AG04449 (cell line): ENCODE results near the gene HNMT.
"Not testable (repeated sequence)": the region's sequence is repeated elsewhere in the genome, so short reads cannot be mapped to it uniquely, and the experiment has no call there.

Source experiments
- CTCF ChIA-PET: fragments of 350-600 bp; formaldehyde crosslinking; extraction: SDS; loops from one replicate; lab custom pipeline; 2021; ENCODE audit warnings: antibody characterized with exemption; lab: Yijun Ruan, JAX
- POLR2A ChIA-PET: fragments of 400-600, 350-600 bp; formaldehyde crosslinking; extraction: SDS; loops from one replicate; lab custom pipeline; 2020; ENCODE audit warnings: antibody characterized with exemption, inconsistent platforms; lab: Yijun Ruan, JAX
- DNase-seq: peaks from one replicate; pipeline ENCODE4 v3.0.0-alpha.2; 2010; ENCODE audit warnings: low read depth, low spot score
- H3K4me3 ChIP-seq: 2 replicates; pipeline ENCODE4 v1.5.1; 2011; ENCODE audit warnings: low read depth, mild to moderate bottlenecking, control low read depth, low read length
- CTCF ChIP-seq: IDR thresholded peaks from one replicate; pipeline ENCODE4 v1.5.1; 2011; ENCODE audit warnings: mild to moderate bottlenecking, moderate library complexity, low read length, control low read depth, inconsistent platforms; ENCODE audit not compliant: insufficient read depth; ENCODE audit errors: missing control alignments

Gene HNMT

GRCh38 chr2:137983581-137983980 lies 19.3 kb downstream of the HNMT start:
- POLR2A ChIA-PET: no interaction called here

GRCh38 chr2:137986268-137986667 lies 22.0 kb downstream of the HNMT start:
- H3K4me3 ChIP-seq: no peak overlapping the region
- ChIA-PET CTCF (interaction anchor here (1.3 kb wide), 1 partner anchor 9 kb away, joined by 3 read pairs; no protein-coding TSS in a partner anchor), POLR2A (no interaction called here)
- TF ChIP-seq CTCF: no peak
- no peak for DNase-seq

More at GRCh38 chr2:137983581-137983980, 19.3 kb downstream of the HNMT start:
- TF ChIP-seq CTCF: no peak
- CTCF ChIA-PET: no interaction called here
- DNase-seq: no peak
- H3K4me3 ChIP-seq: no peak overlapping the region

- no peak for DNase-seq
- no peak overlapping the region for H3K4me3 ChIP-seq
- ChIA-PET CTCF (interaction anchor here (1.3 kb wide), 1 partner anchor 9 kb away, joined by 3 read pairs; no protein-coding TSS in a partner anchor), POLR2A (no interaction called here)
- no peak for TF ChIP-seq CTCF
These were observed 22.7 kb downstream of the HNMT start for GRCh38 chr2:137987011-137987410.

GRCh38 chr2:137991078-137991477 lies 26.8 kb downstream of the HNMT start:
- ChIA-PET CTCF (no interaction called here), POLR2A (no interaction called here)
- no peak for TF ChIP-seq CTCF
- DNase-seq: no peak
- no peak overlapping the region for H3K4me3 ChIP-seq

GRCh38 chr2:137992039-137992646 lies 27.9 kb downstream of the HNMT start:
- TF ChIP-seq CTCF: no peak
- H3K4me3 ChIP-seq: no peak overlapping the region
- no peak for DNase-seq
- POLR2A ChIA-PET: no interaction called here
- CTCF ChIA-PET: no interaction called here

GRCh38 chr2:137993715-137994476 lies 29.6 kb downstream of the HNMT start:
- H3K4me3 ChIP-seq, CTCF ChIA-PET, POLR2A ChIA-PET, DNase-seq: not testable (repeated sequence)

GRCh38 chr2:137995368-137995767 lies 31.1 kb downstream of the HNMT start:
- H3K4me3 ChIP-seq, POLR2A ChIA-PET, CTCF ChIA-PET, DNase-seq: not testable (repeated sequence)

GRCh38 chr2:137996158-137996557 lies 31.9 kb downstream of the HNMT start:
- CTCF ChIA-PET, H3K4me3 ChIP-seq, DNase-seq, POLR2A ChIA-PET: not testable (repeated sequence)
